ENCODE data around the gene ZRSR2.

DNA sequence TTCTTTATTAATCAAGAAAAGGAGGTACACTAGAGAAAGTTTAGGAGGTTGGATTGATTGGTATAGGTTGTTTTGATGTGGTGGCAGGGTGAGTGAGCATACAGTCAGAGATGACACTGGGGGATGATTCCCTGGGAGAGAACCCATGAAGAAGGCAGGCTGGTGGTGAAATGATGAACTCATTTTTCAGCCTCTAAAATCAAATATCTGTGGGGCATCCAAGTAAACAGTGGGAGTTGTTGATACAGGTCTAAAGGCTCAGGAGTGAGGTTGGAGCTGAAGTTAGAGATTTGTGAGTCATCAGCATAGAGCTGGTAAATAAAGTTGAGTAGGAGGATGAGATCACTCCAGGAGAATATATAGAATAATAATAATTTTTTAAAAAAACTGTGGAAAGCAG lies 74.3 kb downstream of the ZRSR2 start:
- TF ChIP-seq, protein P1, sequence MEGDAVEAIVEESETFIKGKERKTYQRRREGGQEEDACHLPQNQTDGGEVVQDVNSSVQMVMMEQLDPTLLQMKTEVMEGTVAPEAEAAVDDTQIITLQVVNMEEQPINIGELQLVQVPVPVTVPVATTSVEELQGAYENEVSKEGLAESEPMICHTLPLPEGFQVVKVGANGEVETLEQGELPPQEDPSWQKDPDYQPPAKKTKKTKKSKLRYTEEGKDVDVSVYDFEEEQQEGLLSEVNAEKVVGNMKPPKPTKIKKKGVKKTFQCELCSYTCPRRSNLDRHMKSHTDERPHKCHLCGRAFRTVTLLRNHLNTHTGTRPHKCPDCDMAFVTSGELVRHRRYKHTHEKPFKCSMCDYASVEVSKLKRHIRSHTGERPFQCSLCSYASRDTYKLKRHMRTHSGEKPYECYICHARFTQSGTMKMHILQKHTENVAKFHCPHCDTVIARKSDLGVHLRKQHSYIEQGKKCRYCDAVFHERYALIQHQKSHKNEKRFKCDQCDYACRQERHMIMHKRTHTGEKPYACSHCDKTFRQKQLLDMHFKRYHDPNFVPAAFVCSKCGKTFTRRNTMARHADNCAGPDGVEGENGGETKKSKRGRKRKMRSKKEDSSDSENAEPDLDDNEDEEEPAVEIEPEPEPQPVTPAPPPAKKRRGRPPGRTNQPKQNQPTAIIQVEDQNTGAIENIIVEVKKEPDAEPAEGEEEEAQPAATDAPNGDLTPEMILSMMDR (IDR thresholded peaks at IDR 0.05), result no peak
- TF ChIP-seq POLR2A (IDR thresholded peaks at IDR 0.05), result no peak
